HEK293 (cell line): ENCODE measurements around the gene CHN2.

Experiments
- CTCF ChIA-PET: fragments of 350-600 bp; formaldehyde crosslinking; extraction: SDS; loops from one replicate; lab custom pipeline; 2021; ENCODE audit warnings: antibody characterized with exemption; lab: Yijun Ruan, JAX
- POLR2A ChIA-PET: fragments of 300-600 bp; formaldehyde crosslinking; extraction: SDS; loops from one replicate; lab custom pipeline; 2020; ENCODE audit warnings: antibody characterized with exemption, inconsistent platforms; lab: Yijun Ruan, JAX
- H3K27ac ChIP-seq: fragments of 200-500 bp; sonication (Bioruptor generic); 2 replicates; pipeline ENCODE4 v1.5.1; 2014; ENCODE audit warnings: low read depth, low read length, control low read depth, inconsistent platforms; ENCODE audit errors: extremely low read depth
- H3K36me3 ChIP-seq, 2 experiments: fragments of 200-500 bp in 1 of 2; sonication (Bioruptor generic) in 1 of 2; 1 replicate in 1 of 2; 2 replicates in 1 of 2; pipeline ENCODE4 v1.5.1; 2014 to 2017; ENCODE audit warnings: inconsistent platforms in 2 of 2, low read length in 2 of 2; ENCODE audit not compliant: control insufficient read depth in 2 of 2, insufficient read depth in 1 of 2
- H3K4me1 ChIP-seq: fragments of 200-500 bp; sonication (Bioruptor generic); 2 replicates; pipeline ENCODE4 v1.5.1; 2014; ENCODE audit warnings: mild to moderate bottlenecking, low read length, inconsistent platforms; ENCODE audit not compliant: control insufficient read depth, insufficient read depth
- H3K4me3 ChIP-seq: 2 replicates; pipeline ENCODE4 v1.5.1; 2011; ENCODE audit warnings: low read depth, mild to moderate bottlenecking, control low read depth, low read length, moderate library complexity
- H3K9me3 ChIP-seq: fragments of 200-500 bp; sonication (Bioruptor generic); 2 replicates; pipeline ENCODE4 v1.5.1; 2014; ENCODE audit warnings: low read depth, low read length, inconsistent platforms; ENCODE audit not compliant: control insufficient read depth, insufficient read depth
- GFI1B ChIP-seq: fragments of 450-650 bp; formaldehyde crosslinking; IDR thresholded peaks from 2 replicates; pipeline ENCODE4 v1.5.1; 2016; ENCODE audit warnings: missing biosample characterization, missing genetic modification characterization
- SALL2 ChIP-seq: fragments of 450-650 bp; formaldehyde crosslinking; IDR thresholded peaks from 2 replicates; pipeline ENCODE4 v1.5.0; 2017; ENCODE audit warnings: missing biosample characterization, mild to moderate bottlenecking, missing genetic modification characterization, borderline replicate concordance
- SCRT1 ChIP-seq: fragments of 450-650 bp; formaldehyde crosslinking; IDR thresholded peaks from 2 replicates; pipeline ENCODE4 v1.5.1; 2016; ENCODE audit warnings: missing biosample characterization, missing genetic modification characterization, borderline replicate concordance
- SP2 ChIP-seq: fragments of 450-650 bp; formaldehyde crosslinking; IDR thresholded peaks from 2 replicates; pipeline ENCODE4 v1.5.1; 2016; ENCODE audit warnings: missing biosample characterization, missing genetic modification characterization
- ZFP3 ChIP-seq: fragments of 450-650 bp; formaldehyde crosslinking; IDR thresholded peaks from 2 replicates; pipeline ENCODE4 v1.5.1; 2016; ENCODE audit warnings: low read depth, missing biosample characterization, missing genetic modification characterization
- ZFP37 ChIP-seq: fragments of 450-650 bp; formaldehyde crosslinking; IDR thresholded peaks from 2 replicates; pipeline ENCODE4 v1.5.1; 2016; ENCODE audit warnings: missing biosample characterization, missing genetic modification characterization
- ZNF10 ChIP-seq: fragments of 450-650 bp; formaldehyde crosslinking; IDR thresholded peaks from 2 replicates; pipeline ENCODE4 v1.5.1; 2017; ENCODE audit warnings: missing biosample characterization, missing genetic modification characterization
- ZNF155 ChIP-seq: fragments of 450-650 bp; formaldehyde crosslinking; IDR thresholded peaks from 2 replicates; pipeline ENCODE4 v1.5.1; 2016; ENCODE audit warnings: missing biosample characterization, missing genetic modification characterization
- ZNF211 ChIP-seq: fragments of 450-650 bp; formaldehyde crosslinking; IDR thresholded peaks from 2 replicates; pipeline ENCODE4 v1.5.1; 2016; ENCODE audit warnings: low read depth, missing biosample characterization, missing genetic modification characterization
- ZNF221 ChIP-seq: fragments of 450-650 bp; formaldehyde crosslinking; IDR thresholded peaks from 2 replicates; pipeline ENCODE4 v1.5.1; 2017; ENCODE audit warnings: missing biosample characterization, missing genetic modification characterization, borderline replicate concordance
- ZNF248 ChIP-seq: fragments of 450-650 bp; formaldehyde crosslinking; IDR thresholded peaks from 2 replicates; pipeline ENCODE4 v1.5.1; 2017; ENCODE audit warnings: missing biosample characterization, missing genetic modification characterization
- ZNF416 ChIP-seq: fragments of 450-650 bp; formaldehyde crosslinking; IDR thresholded peaks from 2 replicates; pipeline ENCODE4 v1.5.1; 2016; ENCODE audit warnings: missing biosample characterization, missing genetic modification characterization
- ZNF426 ChIP-seq: fragments of 450-650 bp; formaldehyde crosslinking; IDR thresholded peaks from 2 replicates; pipeline ENCODE4 v1.5.1; 2017; ENCODE audit warnings: missing biosample characterization, missing genetic modification characterization, mild to moderate bottlenecking, inconsistent platforms, moderate library complexity
- ZNF48 ChIP-seq: fragments of 450-650 bp; formaldehyde crosslinking; IDR thresholded peaks from 2 replicates; pipeline ENCODE4 v1.5.1; 2016; ENCODE audit warnings: missing biosample characterization, missing genetic modification characterization
- ZNF521 ChIP-seq: fragments of 450-650 bp; formaldehyde crosslinking; IDR thresholded peaks from 2 replicates; pipeline ENCODE4 v1.5.1; 2017; ENCODE audit warnings: missing biosample characterization, mild to moderate bottlenecking, missing genetic modification characterization
- ZNF529 ChIP-seq: fragments of 450-650 bp; formaldehyde crosslinking; IDR thresholded peaks from 2 replicates; pipeline ENCODE4 v1.5.1; 2017; ENCODE audit warnings: missing genetic modification characterization, missing biosample characterization; ENCODE audit not compliant: insufficient replicate concordance
- ZNF548 ChIP-seq: fragments of 450-650 bp; formaldehyde crosslinking; IDR thresholded peaks from 2 replicates; pipeline ENCODE4 v1.5.1; 2016; ENCODE audit warnings: missing biosample characterization, missing genetic modification characterization
- ZNF561 ChIP-seq: fragments of 450-650 bp; IDR thresholded peaks from 2 replicates; pipeline ENCODE4 v1.5.1; 2018; ENCODE audit warnings: missing biosample characterization, missing genetic modification characterization, borderline replicate concordance
- ZNF571 ChIP-seq: fragments of 450-650 bp; formaldehyde crosslinking; IDR thresholded peaks from 2 replicates; pipeline ENCODE4 v1.5.0; 2017; ENCODE audit warnings: missing biosample characterization, missing genetic modification characterization
- ZNF658 ChIP-seq: fragments of 450-650 bp; formaldehyde crosslinking; IDR thresholded peaks from 2 replicates; pipeline ENCODE4; 2016; ENCODE audit warnings: missing biosample characterization, missing genetic modification characterization
- ZNF791 ChIP-seq: fragments of 450-650 bp; formaldehyde crosslinking; IDR thresholded peaks from 2 replicates; pipeline ENCODE4 v1.5.1; 2016; ENCODE audit warnings: missing biosample characterization, missing genetic modification characterization
- TF ChIP-seq, protein P1 (sequence below): fragments of 450-650 bp; formaldehyde crosslinking; IDR thresholded peaks from 2 replicates; pipeline ENCODE4 v1.5.1; 2016; ENCODE audit warnings: missing biosample characterization, missing genetic modification characterization, borderline replicate concordance
- TF ChIP-seq, protein P2 (sequence below): fragments of 450-650 bp; formaldehyde crosslinking; IDR thresholded peaks from 2 replicates; pipeline ENCODE4 v1.5.1; 2016; ENCODE audit warnings: missing biosample characterization, missing genetic modification characterization
- TF ChIP-seq, protein P3 (sequence below): fragments of 450-650 bp; formaldehyde crosslinking; IDR thresholded peaks from 2 replicates; pipeline ENCODE4 v1.5.1; 2016; ENCODE audit warnings: missing biosample characterization, missing genetic modification characterization
- TF ChIP-seq, protein P4 (sequence below): fragments of 450-650 bp; formaldehyde crosslinking; IDR thresholded peaks from 2 replicates; pipeline ENCODE4 v1.5.1; 2016; ENCODE audit warnings: missing biosample characterization, missing genetic modification characterization

The CHN2 gene

DNA sequence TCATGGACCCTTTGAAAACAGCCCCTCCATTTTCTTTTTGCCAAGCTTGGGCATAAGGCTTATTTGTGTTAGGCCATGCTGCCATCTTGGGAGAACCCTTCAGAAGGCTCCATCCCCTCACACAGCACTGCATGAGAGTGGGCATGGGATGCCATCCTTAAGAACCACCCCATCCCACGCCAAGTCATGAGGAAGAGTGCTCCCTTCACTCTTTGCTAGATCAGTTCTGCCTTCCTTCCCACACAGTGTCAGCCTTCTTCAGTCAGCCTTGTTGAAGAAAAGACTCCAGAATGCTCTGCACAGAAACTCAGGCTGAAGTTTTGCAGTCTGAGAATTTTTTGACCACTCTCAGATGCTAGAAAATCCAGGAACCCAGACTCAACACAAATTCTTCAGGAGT, 15.5 kb upstream of the CHN2 start (continued):
- TF ChIP-seq ZNF571 (tag by site-specific recombination): no peak
- TF ChIP-seq ZNF521 (tag by site-specific recombination): no peak
- TF ChIP-seq, protein P1, sequence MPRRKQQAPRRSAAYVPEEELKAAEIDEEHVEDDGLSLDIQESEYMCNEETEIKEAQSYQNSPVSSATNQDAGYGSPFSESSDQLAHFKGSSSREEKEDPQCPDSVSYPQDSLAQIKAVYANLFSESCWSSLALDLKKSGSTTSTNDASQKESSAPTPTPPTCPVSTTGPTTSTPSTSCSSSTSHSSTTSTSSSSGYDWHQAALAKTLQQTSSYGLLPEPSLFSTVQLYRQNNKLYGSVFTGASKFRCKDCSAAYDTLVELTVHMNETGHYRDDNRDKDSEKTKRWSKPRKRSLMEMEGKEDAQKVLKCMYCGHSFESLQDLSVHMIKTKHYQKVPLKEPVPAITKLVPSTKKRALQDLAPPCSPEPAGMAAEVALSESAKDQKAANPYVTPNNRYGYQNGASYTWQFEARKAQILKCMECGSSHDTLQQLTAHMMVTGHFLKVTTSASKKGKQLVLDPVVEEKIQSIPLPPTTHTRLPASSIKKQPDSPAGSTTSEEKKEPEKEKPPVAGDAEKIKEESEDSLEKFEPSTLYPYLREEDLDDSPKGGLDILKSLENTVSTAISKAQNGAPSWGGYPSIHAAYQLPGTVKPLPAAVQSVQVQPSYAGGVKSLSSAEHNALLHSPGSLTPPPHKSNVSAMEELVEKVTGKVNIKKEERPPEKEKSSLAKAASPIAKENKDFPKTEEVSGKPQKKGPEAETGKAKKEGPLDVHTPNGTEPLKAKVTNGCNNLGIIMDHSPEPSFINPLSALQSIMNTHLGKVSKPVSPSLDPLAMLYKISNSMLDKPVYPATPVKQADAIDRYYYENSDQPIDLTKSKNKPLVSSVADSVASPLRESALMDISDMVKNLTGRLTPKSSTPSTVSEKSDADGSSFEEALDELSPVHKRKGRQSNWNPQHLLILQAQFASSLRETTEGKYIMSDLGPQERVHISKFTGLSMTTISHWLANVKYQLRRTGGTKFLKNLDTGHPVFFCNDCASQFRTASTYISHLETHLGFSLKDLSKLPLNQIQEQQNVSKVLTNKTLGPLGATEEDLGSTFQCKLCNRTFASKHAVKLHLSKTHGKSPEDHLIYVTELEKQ (tag by site-specific recombination): no peak
- no peak for TF ChIP-seq ZNF248 (tag by site-specific recombination)
- TF ChIP-seq SCRT1 (tag by site-specific recombination): no peak
- no peak for TF ChIP-seq ZNF529 (tag by site-specific recombination)
- TF ChIP-seq ZNF791 (tag by site-specific recombination): no peak

DNA sequence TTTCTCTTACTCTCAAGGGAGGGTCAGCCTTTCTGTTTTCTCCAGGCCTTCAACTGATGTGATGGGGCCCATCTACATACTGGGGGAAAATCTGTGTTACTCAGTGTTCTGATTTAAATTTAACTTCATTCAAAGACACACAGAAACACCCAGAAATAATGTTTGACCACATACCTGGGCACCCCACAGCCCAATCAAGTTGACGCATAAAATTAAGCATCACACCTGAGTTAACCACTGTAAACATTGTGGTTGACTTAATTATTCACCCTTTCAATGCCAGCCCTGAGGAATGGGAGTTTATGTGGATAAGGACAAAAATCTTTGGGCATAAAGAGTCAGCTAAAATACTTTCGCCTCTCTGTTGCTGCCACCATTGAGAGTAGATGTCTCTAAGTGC, 10.0 kb upstream of the CHN2 start:
- Histone ChIP-seq H3K4me1 (peaks cover under 1% of the 10 kb centered on the region; the same call in 1 of the 2 replicates), H3K4me3 (no peak overlapping the region), H3K36me3 (no peaks in the 10 kb centered on the region), H3K9me3 (no peaks in the 10 kb centered on the region), H3K27ac (no peak overlapping the region)
- ChIA-PET POLR2A (no interaction called here), CTCF (interaction anchor here (0.6 to 0.7 kb wide), 2 partner anchors 225 to 1430 kb away, joined by 3 read pairs; no protein-coding TSS in a partner anchor)
- TF ChIP-seq ZNF548 (tag by site-specific recombination) (no peak), ZNF658 (tag by site-specific recombination) (no peak), ZNF10 (0 out of 2 replicates have a peak, but pooled peaks have one; percentile 29), ZNF416 (peak; percentile 84; the same call in 1 of the 2 replicates), ZNF426 (tag by site-specific recombination) (no peak), ZFP3 (tag by site-specific recombination) (no peak), SALL2 (tag by site-specific recombination) (no peak), SP2 (tag by site-specific recombination) (no peak), ZFP37 (tag by site-specific recombination) (no peak)
- TF ChIP-seq, protein P2, sequence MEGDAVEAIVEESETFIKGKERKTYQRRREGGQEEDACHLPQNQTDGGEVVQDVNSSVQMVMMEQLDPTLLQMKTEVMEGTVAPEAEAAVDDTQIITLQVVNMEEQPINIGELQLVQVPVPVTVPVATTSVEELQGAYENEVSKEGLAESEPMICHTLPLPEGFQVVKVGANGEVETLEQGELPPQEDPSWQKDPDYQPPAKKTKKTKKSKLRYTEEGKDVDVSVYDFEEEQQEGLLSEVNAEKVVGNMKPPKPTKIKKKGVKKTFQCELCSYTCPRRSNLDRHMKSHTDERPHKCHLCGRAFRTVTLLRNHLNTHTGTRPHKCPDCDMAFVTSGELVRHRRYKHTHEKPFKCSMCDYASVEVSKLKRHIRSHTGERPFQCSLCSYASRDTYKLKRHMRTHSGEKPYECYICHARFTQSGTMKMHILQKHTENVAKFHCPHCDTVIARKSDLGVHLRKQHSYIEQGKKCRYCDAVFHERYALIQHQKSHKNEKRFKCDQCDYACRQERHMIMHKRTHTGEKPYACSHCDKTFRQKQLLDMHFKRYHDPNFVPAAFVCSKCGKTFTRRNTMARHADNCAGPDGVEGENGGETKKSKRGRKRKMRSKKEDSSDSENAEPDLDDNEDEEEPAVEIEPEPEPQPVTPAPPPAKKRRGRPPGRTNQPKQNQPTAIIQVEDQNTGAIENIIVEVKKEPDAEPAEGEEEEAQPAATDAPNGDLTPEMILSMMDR (tag by site-specific recombination): no peak

DNA sequence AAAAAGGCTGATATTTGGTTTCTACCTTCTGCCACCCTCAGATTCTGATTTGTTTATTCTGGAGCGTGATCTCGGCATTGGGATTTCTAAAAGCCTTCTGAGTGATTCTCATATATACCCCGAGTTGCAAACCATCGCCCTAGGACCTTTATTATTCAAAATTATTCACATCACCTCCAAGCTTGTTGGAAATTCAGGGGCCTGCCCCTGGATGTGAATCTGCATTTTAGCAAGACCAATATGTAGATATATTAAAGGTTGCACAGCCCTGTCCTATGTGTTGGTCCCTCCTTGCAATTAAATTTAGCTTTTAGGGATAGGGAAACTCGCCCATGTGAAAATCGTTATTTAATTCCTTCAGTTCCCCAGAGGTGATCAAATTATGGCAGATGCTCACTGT, 9.0 kb upstream of the CHN2 start:
- POLR2A ChIA-PET: no interaction called here
- TF ChIP-seq, protein P3, sequence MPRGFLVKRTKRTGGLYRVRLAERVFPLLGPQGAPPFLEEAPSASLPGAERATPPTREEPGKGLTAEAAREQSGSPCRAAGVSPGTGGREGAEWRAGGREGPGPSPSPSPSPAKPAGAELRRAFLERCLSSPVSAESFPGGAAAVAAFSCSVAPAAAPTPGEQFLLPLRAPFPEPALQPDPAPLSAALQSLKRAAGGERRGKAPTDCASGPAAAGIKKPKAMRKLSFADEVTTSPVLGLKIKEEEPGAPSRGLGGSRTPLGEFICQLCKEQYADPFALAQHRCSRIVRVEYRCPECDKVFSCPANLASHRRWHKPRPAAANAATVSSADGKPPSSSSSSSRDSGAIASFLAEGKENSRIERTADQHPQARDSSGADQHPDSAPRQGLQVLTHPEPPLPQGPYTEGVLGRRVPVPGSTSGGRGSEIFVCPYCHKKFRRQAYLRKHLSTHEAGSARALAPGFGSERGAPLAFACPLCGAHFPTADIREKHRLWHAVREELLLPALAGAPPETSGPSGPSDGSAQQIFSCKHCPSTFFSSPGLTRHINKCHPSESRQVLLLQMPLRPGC: no peak
- TF ChIP-seq, protein P4, sequence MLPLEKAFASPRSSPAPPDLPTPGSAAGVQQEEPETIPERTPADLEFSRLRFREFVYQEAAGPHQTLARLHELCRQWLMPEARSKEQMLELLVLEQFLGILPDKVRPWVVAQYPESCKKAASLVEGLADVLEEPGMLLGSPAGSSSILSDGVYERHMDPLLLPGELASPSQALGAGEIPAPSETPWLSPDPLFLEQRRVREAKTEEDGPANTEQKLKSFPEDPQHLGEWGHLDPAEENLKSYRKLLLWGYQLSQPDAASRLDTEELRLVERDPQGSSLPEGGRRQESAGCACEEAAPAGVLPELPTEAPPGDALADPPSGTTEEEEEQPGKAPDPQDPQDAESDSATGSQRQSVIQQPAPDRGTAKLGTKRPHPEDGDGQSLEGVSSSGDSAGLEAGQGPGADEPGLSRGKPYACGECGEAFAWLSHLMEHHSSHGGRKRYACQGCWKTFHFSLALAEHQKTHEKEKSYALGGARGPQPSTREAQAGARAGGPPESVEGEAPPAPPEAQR (tag by site-specific recombination): no peak
- TF ChIP-seq ZNF561 (tag by site-specific recombination): no peak
- TF ChIP-seq ZNF221 (tag by site-specific recombination): no peak
- no peak for TF ChIP-seq ZNF211 (tag by site-specific recombination)
- TF ChIP-seq ZNF426 (tag by site-specific recombination): no peak
- TF ChIP-seq ZNF155 (tag by site-specific recombination): no peak
- TF ChIP-seq ZNF48 (tag by site-specific recombination): no peak
- no peak for TF ChIP-seq GFI1B (tag by site-specific recombination)
- H3K36me3 ChIP-seq: no peaks in the 10 kb centered on the region
- no peaks in the 10 kb centered on the region for H3K9me3 ChIP-seq
- CTCF ChIA-PET: interaction anchor here (0.6 kb wide), 1 partner anchor 162 kb away, joined by 9 read pairs; no protein-coding TSS in a partner anchor
- H3K4me3 ChIP-seq: no peak overlapping the region
- H3K27ac ChIP-seq: no peak overlapping the region
- H3K4me1 ChIP-seq: peaks cover 11% of the 10 kb centered on the region
